NB4 (cell line): ENCODE data around the gene XRCC5.
"Not testable (repeated sequence)": the region's sequence is repeated elsewhere in the genome, so short reads cannot be mapped to it uniquely, and the experiment has no call there.

Source experiments
- CTCF ChIP-seq: IDR thresholded peaks from one replicate; pipeline ENCODE4 v1.5.1; 2012; ENCODE audit warnings: low read depth, low read length
- MAX ChIP-seq: IDR thresholded peaks from 2 replicates; pipeline ENCODE4 v1.6.1; 2011; ENCODE audit warnings: low read depth, low read length
- POLR2A ChIP-seq: IDR thresholded peaks from 2 replicates; pipeline ENCODE4 v1.6.1; 2011; ENCODE audit warnings: mild to moderate bottlenecking; ENCODE audit not compliant: insufficient read length; ENCODE audit errors: extremely low read depth

DNA sequence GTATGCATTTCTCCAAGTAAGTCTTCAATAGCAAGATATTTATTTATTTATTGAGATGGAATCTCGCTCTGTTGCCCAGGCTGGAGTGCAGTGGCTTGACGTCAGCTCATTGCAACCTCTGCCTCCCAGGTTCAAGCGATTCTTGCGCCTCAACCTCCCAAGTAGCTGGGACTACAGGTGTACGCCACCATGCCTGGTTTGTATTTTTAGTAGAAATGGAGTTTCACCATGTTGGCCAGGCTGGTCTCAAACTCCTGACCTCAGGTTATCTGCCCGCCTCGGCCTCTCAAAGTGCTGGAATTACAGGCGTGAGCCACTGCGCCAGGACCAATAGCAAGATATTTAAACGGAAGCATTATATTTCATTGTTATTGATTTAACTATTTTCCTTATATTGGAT lies 29.1 kb upstream of the XRCC5 start:
- TF ChIP-seq CTCF, POLR2A, MAX: not testable (repeated sequence)
